SK-N-SH (cell line): Measurements from ENCODE around the gene THSD8. TPM values are rescaled to one million over a fixed set of nuclear protein-coding genes. Genes with fewer than 3 reads are reported as not detected.
A peak's percentile ranks its signal among the peaks of the same experiment; 100 is the strongest.

Experiments used
- CTCF ChIA-PET: fragments of 300-600, 350-600 bp; formaldehyde crosslinking; extraction: SDS; loops from one replicate; lab custom pipeline; 2021; lab: Yijun Ruan, JAX
- POLR2A ChIA-PET: fragments of 350-600 bp; sonication (Branson Sonifier 250); formaldehyde crosslinking; extraction: SDS; loops from one replicate; lab custom pipeline; 2020; ENCODE audit warnings: antibody characterized with exemption, inconsistent platforms; lab: Yijun Ruan, JAX
- DNase-seq: peaks from one replicate; pipeline ENCODE4 v3.0.0; 2012
- H2AFZ ChIP-seq: fragments of 200-600 bp; sonication (generic); 2 replicates; pipeline ENCODE4 v1.8.1; 2016; ENCODE audit warnings: antibody characterized with exemption, mild to moderate bottlenecking, low read depth
- H3F3A ChIP-seq: fragments of 200-600 bp; sonication (generic); replicated peaks from 2 replicates; pipeline ENCODE3; 2016; ENCODE audit warnings: antibody characterized with exemption, mild to moderate bottlenecking; ENCODE audit not compliant: insufficient read depth
- H3K27ac ChIP-seq, 2 experiments: fragments of 200-500 bp in 1 of 2; fragments of 200-600 bp in 1 of 2; sonication (Bioruptor generic) in 1 of 2; sonication (generic), shearing (Covaris generic) in 1 of 2; 2 replicates each; pipeline versions ENCODE4 v1.5.1 to v1.6.1; 2014 to 2016; ENCODE audit warnings: low read depth in 2 of 2, inconsistent platforms in 1 of 2, low read length in 1 of 2, mild to moderate bottlenecking in 1 of 2, mixed read lengths in 1 of 2
- H3K27me3 ChIP-seq: fragments of 200-600 bp; sonication (generic), shearing (Covaris generic); 2 replicates; pipeline ENCODE4 v1.6.1; 2016; ENCODE audit warnings: mixed run types; ENCODE audit not compliant: insufficient read depth
- H3K36me3 ChIP-seq, 2 experiments: fragments of 200-500 bp in 1 of 2; fragments of 200-600 bp in 1 of 2; sonication (Bioruptor generic) in 1 of 2; sonication (generic) in 1 of 2; replicated peaks in 1 of 2; 2 replicates each; pipeline versions ENCODE3 to v1.5.1; 2014 to 2016; ENCODE audit warnings: low read length in 1 of 2, mild to moderate bottlenecking in 1 of 2; ENCODE audit not compliant: insufficient read depth in 2 of 2, control insufficient read depth in 1 of 2
- H3K4me1 ChIP-seq, 2 experiments: fragments of 200-500 bp in 1 of 2; fragments of 200-600 bp in 1 of 2; sonication (Bioruptor generic) in 1 of 2; sonication (generic), shearing (Covaris generic) in 1 of 2; 2 replicates each; pipeline versions ENCODE4 v1.5.1 to v1.6.1; 2014 to 2016; ENCODE audit warnings: low read depth in 1 of 2, low read length in 1 of 2, mixed run types in 1 of 2; ENCODE audit not compliant: insufficient read depth in 2 of 2, control insufficient read depth in 1 of 2
- H3K4me2 ChIP-seq: fragments of 200-600 bp; sonication (generic), shearing (Covaris generic); 2 replicates; pipeline ENCODE4 v1.6.1; 2017; ENCODE audit warnings: mixed run types
- H3K4me3 ChIP-seq, 2 experiments: fragments of 200-500 bp in 1 of 2; fragments of 200-600 bp in 1 of 2; sonication (Bioruptor generic) in 1 of 2; sonication (generic), shearing (Covaris generic) in 1 of 2; 2 replicates each; pipeline versions ENCODE4 v1.5.1 to v1.8.1; 2014 to 2016; ENCODE audit warnings: low read depth in 2 of 2, inconsistent platforms in 1 of 2, low read length in 1 of 2, mild to moderate bottlenecking in 1 of 2, mixed read lengths in 1 of 2, moderate library complexity in 1 of 2
- H3K79me2 ChIP-seq: fragments of 200-600 bp; sonication (generic); 2 replicates; pipeline ENCODE4 v1.8.1; 2017; ENCODE audit warnings: mild to moderate bottlenecking; ENCODE audit not compliant: insufficient read depth
- H3K9ac ChIP-seq: fragments of 200-600 bp; sonication (generic); 2 replicates; pipeline ENCODE4 v1.6.1; 2017; ENCODE audit warnings: mixed run types
- H3K9me2 ChIP-seq: fragments of 200-600 bp; sonication (generic); 2 replicates; pipeline ENCODE4 v1.6.1; 2017; ENCODE audit warnings: mixed run types
- H3K9me3 ChIP-seq: fragments of 200-600 bp; sonication (generic); 2 replicates; pipeline ENCODE4 v1.6.1; 2017; ENCODE audit warnings: mixed run types, mild to moderate bottlenecking, moderate library complexity
- H4K20me1 ChIP-seq: fragments of 200-600 bp; sonication (generic); 2 replicates; pipeline ENCODE4 v1.6.1; 2017; ENCODE audit warnings: mild to moderate bottlenecking, mixed run types; ENCODE audit not compliant: insufficient read depth
- CHD2 ChIP-seq: fragments of 150-350 bp; IDR thresholded peaks from 2 replicates; pipeline ENCODE4 v1.6.1; 2018; ENCODE audit warnings: low read length; ENCODE audit not compliant: partially characterized antibody
- FOSL2 ChIP-seq: IDR thresholded peaks from 2 replicates; pipeline ENCODE4 v1.4.0; 2012; ENCODE audit warnings: low read depth, mild to moderate bottlenecking, moderate library complexity, borderline replicate concordance
- FOXJ3 ChIP-seq: sonication (generic); formaldehyde crosslinking; IDR thresholded peaks from 2 replicates; pipeline ENCODE4 v1.5.1; 2020; ENCODE audit warnings: mild to moderate bottlenecking, missing genetic modification reagents
- FOXM1 ChIP-seq: IDR thresholded peaks from 2 replicates; pipeline ENCODE4 v1.4.0; 2012; ENCODE audit warnings: low read depth, mild to moderate bottlenecking
- GABPA ChIP-seq: IDR thresholded peaks from 2 replicates; pipeline ENCODE4 v1.4.0; 2012; ENCODE audit warnings: low read depth, mild to moderate bottlenecking
- GATA2 ChIP-seq: sonication (generic); formaldehyde crosslinking; IDR thresholded peaks from 2 replicates; pipeline ENCODE4 v1.5.0; 2020; ENCODE audit warnings: mild to moderate bottlenecking, missing genetic modification reagents
- IRF3 ChIP-seq: fragments of 150-350 bp; IDR thresholded peaks from 2 replicates; pipeline ENCODE4 v1.6.1; 2016; ENCODE audit warnings: mild to moderate bottlenecking, low read depth, low read length
- JUND ChIP-seq: IDR thresholded peaks from 2 replicates; pipeline ENCODE4 v1.4.0; 2012
- MEF2A ChIP-seq: IDR thresholded peaks from 2 replicates; pipeline ENCODE4 v1.4.0; 2012; ENCODE audit warnings: low read depth, borderline replicate concordance
- MXI1 ChIP-seq: IDR thresholded peaks from 2 replicates; pipeline ENCODE4 v1.6.1; 2012; ENCODE audit warnings: mild to moderate bottlenecking, low read depth, low read length, improper control_type of control experiment
- PBX3 ChIP-seq: IDR thresholded peaks from 2 replicates; pipeline ENCODE4; 2012
- RCOR1 ChIP-seq: fragments of 150-350 bp; IDR thresholded peaks from 2 replicates; pipeline ENCODE4 v1.6.1; 2017; ENCODE audit warnings: antibody characterized with exemption, low read length
- REST ChIP-seq: IDR thresholded peaks from 2 replicates; pipeline ENCODE4 v1.6.1; 2012; ENCODE audit warnings: mild to moderate bottlenecking, low read depth, low read length, moderate library complexity
- RFX5 ChIP-seq: IDR thresholded peaks from 2 replicates; pipeline ENCODE4 v1.6.1; 2012; ENCODE audit warnings: mild to moderate bottlenecking, improper control_type of control experiment, low read length
- RXRA ChIP-seq: IDR thresholded peaks from 2 replicates; pipeline ENCODE4 v1.4.0; 2012; ENCODE audit warnings: low read depth, mild to moderate bottlenecking, borderline replicate concordance
- SIN3A ChIP-seq: IDR thresholded peaks from 2 replicates; pipeline ENCODE4 v1.6.1; 2012; ENCODE audit warnings: low read depth, mild to moderate bottlenecking, low read length, moderate library complexity, borderline replicate concordance
- SMC3 ChIP-seq: IDR thresholded peaks from 2 replicates; pipeline ENCODE4 v1.6.1; 2012; ENCODE audit warnings: low read depth, low read length, improper control_type of control experiment
- TAF1 ChIP-seq: IDR thresholded peaks from 2 replicates; pipeline ENCODE4 v1.6.1; 2012; ENCODE audit warnings: low read depth, mild to moderate bottlenecking, low read length, moderate library complexity, borderline replicate concordance
- TCF12 ChIP-seq: IDR thresholded peaks from 2 replicates; pipeline ENCODE4 v1.4.0; 2012
- TEAD4 ChIP-seq: IDR thresholded peaks from 2 replicates; pipeline ENCODE4 v1.4.0; 2012; ENCODE audit warnings: mild to moderate bottlenecking, borderline replicate concordance; ENCODE audit not compliant: insufficient read depth
- USF1 ChIP-seq: IDR thresholded peaks from 2 replicates; pipeline ENCODE4 v1.4.0; 2012; ENCODE audit warnings: low read depth, borderline replicate concordance
- ZBTB33 ChIP-seq: IDR thresholded peaks from 2 replicates; pipeline ENCODE4 v1.4.0; 2012; ENCODE audit warnings: low read depth, borderline replicate concordance
- WGBS: methylation state at CpG from one replicate; pipeline ENCODE4 v1.1.6; 2017; ENCODE audit warnings: low lambda C conversion rate; 5-methylcytosine and 5-hydroxymethylcytosine counted together
- polyA plus RNA-seq, 3 experiments: library from polyadenylated mRNA; depleted of rRNA; stranded (reverse); fragments of >200 nt; gene quantifications; 2 replicates each; pipeline ENCODE4 v1.2.3, GENCODE V29; 2012

The THSD8 gene
- polyA plus RNA-seq, 1 of the 3 experiments (the other 2 are of a cell fraction): not detected

GRCh38 chr19:12793290-12794195 is 8.3 kb upstream of the THSD8 start:
- WGBS: 2% methylated on average over 9 of the region's 81 CpGs
- Histone ChIP-seq H3F3A (peaks cover 43% of the 10 kb centered on the region), H3K4me1 (peaks cover 22 to 33% of the 10 kb centered on the region in 2 experiments), H4K20me1 (peaks cover 17% of the 10 kb centered on the region), H3K9me3 (no peaks in the 10 kb centered on the region), H3K9ac (peak overlapping the region; percentile 95), H3K4me3 (peak overlapping the region; percentile 80 to 88), H2AFZ (peak overlapping the region; percentile 47; the same call in 1 of the 2 replicates), H3K27ac (peak overlapping the region; percentile 86 to 90), H3K36me3 (peaks cover 0 to 6% of the 10 kb centered on the region in 2 experiments), H3K4me2 (peak overlapping the region; percentile 88), H3K27me3 (no peaks in the 10 kb centered on the region), H3K79me2 (peaks cover 20% of the 10 kb centered on the region), H3K9me2 (no peaks in the 10 kb centered on the region)
- POLR2A ChIA-PET: interaction anchor here (0.9 to 4.4 kb wide), 8 partner anchors 8 to 72 kb away, joined by 3 to 88 read pairs (median 4); partner anchors contain the start of genes PRDX2 and THSD8
- CTCF ChIA-PET: interaction anchor here (1.0 to 17.1 kb wide), 7 partner anchors 8 to 172 kb away, joined by 3 to 447 read pairs (median 5); partner anchors contain the start of genes HOOK2, PRDX2 and THSD8
- DNase-seq: peak; percentile 93
- TF ChIP-seq TCF12: no peak
- no peak; the same call in 1 of the 2 replicates for TF ChIP-seq RXRA
- TF ChIP-seq SIN3A: no peak
- peak; percentile 9; the same call in 1 of the 2 replicates for TF ChIP-seq FOSL2
- peak; percentile 96 for TF ChIP-seq RFX5
- TF ChIP-seq MEF2A: no peak; the same call in 1 of the 2 replicates
- TF ChIP-seq GABPA: no peak
- TF ChIP-seq CHD2: peak; percentile 82
- TF ChIP-seq GATA2 (CRISPR knock-in tag): no peak
- peak; percentile 21; the same call in 1 of the 2 replicates for TF ChIP-seq TEAD4
- 0 out of 2 replicates have a peak, but pooled peaks have one; percentile 54 for TF ChIP-seq USF1
- peak; percentile 44; the same call in 1 of the 2 replicates for TF ChIP-seq JUND
- TF ChIP-seq RCOR1: no peak
- no peak for TF ChIP-seq ZBTB33
- TF ChIP-seq REST: 0 out of 2 replicates have a peak, but pooled peaks have one; percentile 24
- TF ChIP-seq FOXM1: 0 out of 2 replicates have a peak, but pooled peaks have one; percentile 20
- TF ChIP-seq MXI1: peak; percentile 86
- peak; percentile 62; the same call in 1 of the 2 replicates for TF ChIP-seq TAF1
- peak; percentile 61 for TF ChIP-seq PBX3
- TF ChIP-seq IRF3: no peak
- no peak for TF ChIP-seq FOXJ3 (CRISPR knock-in tag)
- TF ChIP-seq SMC3: no peak; the same call in 1 of the 2 replicates
